GM19324 (cell line): ENCODE measurements around the gene TNRC6A.
"Not testable (repeated sequence)": the region's sequence is repeated elsewhere in the genome, so short reads cannot be mapped to it uniquely, and the experiment has no call there.

ENCODE experiments used
- ATAC-seq: cut with Tn5 transposase; IDR thresholded peaks from one replicate; pipeline ENCODE4 v1.9.1; 2021; ENCODE audit warnings: mild to moderate bottlenecking, moderate library complexity; ENCODE audit not compliant: unreplicated experiment, low FRiP score

Gene TNRC6A

GRCh38 chr16:24841291-24841690 lies 111.8 kb downstream of the TNRC6A start:
- ATAC-seq: no peak

DNA sequence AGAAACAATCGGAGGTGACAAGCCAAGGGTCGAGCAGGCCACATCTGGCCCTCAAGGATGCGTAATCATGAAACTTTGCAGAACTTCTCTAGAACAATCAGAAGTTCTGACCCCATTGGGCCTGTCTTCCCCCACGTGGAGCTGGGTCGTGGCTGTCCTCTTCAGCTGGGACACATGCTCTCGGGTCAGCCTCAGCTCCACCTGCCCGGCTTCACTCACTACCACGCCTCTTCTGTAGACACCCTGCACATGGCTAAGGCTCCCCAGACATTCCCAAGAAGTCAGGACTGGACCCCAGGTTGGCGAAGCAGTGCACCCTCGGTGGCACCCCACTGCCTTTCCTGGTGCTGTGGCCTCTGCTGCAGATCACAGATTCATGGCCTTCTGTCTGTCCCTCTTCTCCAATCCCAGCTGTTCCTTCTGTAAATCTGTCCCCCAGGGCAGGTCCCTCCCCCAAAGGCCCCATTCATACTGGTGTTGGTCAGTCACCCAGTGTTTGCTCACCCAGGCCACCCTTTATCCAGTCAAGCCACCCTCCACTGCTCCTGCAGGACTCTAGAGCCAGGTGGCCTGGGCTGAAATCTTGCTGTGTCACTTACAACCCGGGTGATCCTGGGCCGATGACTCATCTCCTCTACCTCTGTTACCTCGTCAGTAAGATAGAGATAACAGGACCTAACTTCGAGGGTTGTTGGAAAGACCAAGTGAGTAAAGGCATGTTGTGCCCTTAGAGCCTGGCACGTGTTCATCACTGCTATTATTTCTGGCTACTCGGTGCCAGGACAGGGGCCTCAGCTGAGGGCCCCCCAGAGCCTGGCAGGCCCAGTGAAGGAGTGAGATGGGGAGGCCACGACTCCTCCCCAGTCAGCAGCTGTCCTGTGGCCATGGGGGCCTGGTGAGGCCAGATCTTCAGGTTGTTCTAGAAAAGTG lies 114.9 kb downstream of the TNRC6A start:
- ATAC-seq: no peak

GRCh38 chr16:24845031-24845365 lies 115.5 kb downstream of the TNRC6A start:
- ATAC-seq: not testable (repeated sequence)

DNA sequence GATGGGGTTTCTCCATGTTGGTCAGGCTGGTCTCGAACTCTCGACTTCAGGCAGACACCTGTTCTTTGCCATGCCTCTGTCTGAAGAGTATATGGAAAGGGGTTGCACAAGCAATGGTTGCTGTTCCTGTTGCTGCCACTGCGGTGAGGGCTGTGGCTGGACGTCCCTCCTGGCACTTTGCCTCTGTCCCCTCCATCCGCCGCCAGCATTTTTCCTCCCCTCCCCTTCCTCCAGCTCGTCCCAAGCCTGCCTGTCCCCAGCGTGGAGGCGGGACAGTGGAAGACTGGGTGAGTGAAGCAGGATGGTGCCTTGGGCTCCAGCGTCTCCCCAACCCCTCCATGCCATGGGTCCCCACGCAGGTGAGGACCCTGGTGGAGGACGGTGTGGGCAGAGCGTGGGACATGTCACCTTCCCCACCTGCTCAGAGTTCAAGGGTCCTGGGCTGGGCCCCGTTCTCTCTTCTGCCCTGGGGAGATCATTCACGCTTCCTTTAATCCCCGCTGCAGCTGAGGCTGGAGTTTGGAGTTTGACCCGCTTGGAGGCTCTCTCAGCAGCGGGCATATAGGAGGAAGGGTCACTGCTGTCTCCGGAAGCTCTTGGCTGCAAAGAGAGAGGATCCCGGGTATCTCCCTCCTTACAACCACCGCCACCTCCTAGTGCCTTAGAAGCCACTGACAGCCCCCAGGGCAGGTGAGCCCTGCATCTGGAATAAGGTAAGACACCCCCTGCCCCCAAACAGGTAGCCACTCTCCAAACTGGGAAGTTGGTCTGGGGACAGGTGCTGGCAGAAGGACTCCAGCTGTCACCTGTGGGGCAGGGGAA lies 116.5 kb downstream of the TNRC6A start, which contains the start of gene SLC5A11:
Gene SLC5A11, plus strand, starts transcription at position 238 of the 822 bp plus-strand sequence. CDS start 12,681 bp downstream, outside the sequence.
- no peak for ATAC-seq

DNA sequence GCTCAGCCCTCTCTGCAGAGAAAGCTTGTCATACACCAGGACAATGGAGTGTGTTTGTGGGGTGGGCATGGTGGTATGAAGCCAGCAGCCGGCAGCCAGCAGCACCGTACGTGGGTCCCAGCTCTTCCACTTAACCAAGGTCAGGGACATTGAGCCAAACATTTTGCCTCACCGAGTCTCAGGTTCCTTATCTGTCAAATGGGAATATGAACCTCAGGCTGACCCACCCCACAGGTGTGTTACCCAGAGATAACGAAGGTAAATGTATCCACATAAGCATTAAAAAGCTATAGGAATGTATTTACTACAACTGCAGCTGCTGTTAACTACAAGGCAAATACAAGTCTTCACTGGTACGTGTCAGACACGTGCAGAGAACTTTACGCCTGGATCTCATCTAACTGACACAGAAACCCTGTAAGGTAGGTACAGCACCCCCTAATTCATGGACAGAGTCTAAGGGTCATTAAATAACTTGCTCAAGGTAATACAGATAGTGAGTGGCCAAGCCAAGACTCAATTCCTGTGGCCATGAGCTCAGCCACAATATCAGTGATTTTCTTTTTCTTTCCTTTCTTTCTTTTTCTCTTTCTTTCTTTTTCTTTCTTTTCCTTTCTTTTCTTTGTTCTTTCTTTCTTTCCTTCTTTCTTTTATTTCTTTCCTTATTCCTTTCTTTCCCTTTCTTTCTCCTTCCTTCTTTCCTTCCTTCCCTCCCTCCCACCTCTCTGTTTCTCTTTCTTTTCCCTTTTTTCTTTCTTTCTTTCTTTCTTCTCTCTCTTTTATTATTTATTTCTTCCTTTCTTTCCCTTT lies 117.3 kb downstream of the TNRC6A start:
- ATAC-seq: no peak

- ATAC-seq: no peak
Measured at GRCh38 chr16:24847358-24847664, 117.9 kb downstream of the TNRC6A start.

DNA sequence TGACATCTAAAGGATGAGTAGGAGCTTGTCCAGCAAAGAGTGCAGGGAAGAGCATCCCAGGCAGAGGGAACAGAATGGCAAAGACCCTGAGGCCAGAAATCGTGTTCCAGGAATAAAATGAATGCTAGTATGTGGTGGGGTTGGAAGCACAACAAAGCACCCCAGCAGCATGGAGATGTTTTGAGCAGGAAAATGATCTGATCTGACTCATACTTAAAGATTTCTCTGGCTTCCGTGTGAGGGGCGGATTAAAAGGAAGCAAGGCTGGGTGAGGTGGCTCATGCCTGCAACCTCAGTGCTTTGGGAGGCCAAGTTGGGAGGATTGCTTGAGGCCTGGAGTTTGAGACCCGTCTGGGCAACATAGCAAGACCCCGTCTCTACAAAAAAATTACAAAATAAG lies 118.6 kb downstream of the TNRC6A start:
- no peak for ATAC-seq

DNA sequence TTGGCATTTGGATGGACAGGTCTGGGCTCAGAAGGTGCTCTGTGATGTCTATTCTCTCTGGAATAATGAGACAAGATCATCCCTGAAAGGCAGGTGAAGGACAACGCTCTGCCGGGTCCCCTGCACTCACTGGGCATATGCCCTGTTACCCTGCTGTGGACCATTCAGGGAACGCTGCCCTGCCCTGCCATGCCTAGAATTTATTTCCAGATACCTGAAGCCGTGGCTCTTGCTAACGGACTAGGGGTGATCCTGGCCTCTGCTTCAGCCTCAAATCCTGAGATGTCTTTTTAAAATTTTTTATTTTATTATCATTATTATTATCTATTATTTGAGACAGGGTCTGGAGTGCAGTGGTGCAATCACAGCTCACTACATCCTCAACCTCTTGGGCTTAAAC lies 120.2 kb downstream of the TNRC6A start:
- no peak for ATAC-seq

DNA sequence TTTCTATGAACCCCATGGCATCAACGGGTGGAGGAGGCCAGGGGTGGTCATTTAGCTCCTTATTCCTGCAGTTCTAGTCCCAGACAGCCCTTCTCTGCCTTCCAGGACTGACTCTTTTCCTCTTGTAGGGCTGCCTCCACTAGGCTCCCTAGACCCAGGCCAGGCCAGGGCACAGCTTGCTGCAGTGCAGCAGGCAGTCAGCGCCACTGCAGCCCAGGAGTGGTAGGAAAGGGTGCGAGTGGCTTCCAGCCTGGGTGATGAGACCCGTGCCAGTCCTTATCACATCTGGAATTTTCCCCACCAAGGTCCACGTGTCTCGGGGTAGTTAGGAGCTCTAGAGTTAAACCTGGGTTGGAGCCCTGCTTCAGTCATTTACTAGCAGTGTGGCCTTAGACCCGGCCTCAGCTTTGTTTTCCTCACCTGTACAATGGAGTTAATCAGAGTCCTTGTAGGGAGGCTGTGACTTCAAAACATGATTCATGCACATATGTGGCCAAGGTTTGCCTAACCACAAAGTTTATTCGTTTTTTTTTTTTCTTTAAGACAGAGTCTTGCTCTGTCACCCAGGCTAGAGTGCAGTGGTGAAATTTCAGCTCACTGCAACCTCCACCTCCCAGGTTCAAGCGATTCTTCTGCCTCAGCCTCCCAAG lies 121.0 kb downstream of the TNRC6A start:
- no peak for ATAC-seq

DNA sequence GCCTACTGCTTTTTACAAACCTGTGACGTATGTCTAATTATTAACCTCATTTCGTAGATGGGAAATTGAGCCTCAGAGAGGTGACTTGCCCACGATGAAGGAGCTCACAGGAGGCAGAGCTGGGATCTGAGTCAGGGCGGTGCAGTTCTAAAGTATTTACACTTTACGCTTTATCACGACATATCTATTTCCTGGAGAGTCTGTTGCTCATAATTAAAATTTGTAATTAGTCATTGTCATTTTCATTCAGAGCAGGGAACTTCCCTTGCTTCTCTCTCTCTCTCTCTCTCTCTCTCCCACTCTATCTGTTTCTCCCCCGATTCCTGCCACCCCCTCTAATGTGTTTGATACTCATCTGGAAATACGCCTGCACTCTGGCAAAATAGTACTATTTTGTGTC lies 122.2 kb downstream of the TNRC6A start:
- ATAC-seq: no peak

DNA sequence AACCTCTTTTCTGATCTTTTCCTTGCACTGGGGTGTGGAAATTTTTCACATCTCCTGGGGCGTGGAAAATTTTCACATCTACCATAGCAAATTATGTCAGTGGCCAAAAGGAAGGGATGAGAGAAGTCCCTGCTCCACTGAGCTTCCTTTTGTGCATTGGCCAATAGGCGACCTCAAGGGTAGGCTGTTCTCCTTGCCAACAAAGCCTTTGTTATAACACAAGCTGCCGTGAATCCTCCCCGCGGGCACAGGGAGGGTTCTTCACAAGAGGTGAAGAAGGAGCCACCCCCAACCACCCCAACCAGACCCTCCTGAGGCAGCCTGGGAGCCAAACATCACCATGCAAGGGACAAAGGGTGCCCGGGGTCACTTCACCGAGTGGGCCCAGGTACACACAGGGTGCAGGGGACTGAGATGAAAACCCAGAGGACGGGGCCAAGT lies 122.8 kb downstream of the TNRC6A start:
- no peak for ATAC-seq

- ATAC-seq: no peak
Measured at GRCh38 chr16:24853169-24853824, 123.8 kb downstream of the TNRC6A start.

DNA sequence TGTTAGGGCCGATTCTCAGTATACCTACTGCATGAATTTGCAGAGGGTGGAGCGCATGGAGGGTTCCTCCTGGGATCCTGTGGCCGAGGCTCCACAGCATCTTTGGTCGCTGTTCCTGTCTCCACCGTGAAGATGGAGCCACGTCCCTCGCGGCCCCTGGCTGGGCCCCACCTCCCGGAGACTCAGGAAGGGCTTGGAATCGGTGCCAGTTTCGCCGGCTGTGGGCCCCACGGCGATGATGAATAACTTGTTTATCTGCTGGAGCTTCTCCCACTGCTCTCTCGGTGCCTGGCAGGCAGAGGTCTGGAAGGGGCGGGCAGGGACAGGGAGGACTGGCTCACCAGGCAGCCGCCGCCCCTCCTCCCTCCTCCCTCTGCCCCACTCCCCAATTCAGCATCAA lies 124.4 kb downstream of the TNRC6A start:
- no peak for ATAC-seq

- ATAC-seq: no peak
Measured at GRCh38 chr16:24854607-24855171, 125.2 kb downstream of the TNRC6A start.

DNA sequence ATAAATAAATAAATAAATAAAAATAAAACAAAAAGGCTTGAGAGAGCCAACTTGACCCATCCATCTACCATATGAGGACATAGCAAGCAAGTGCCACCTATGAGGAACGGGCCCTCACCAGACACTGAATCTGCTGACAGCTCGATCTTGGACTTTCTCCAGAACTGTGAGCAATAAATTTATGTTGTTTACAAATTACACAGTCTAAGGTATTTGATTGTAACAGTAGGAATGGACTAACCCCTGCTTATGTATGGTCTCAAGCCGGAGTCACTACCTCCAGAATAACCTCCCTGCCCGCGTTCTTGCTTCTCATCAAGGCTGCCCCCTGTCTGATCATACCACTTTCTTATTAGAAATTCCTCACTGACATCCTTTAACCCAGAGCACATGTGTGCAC lies 126.2 kb downstream of the TNRC6A start:
- no peak for ATAC-seq

- ATAC-seq: not testable (repeated sequence)
Measured at GRCh38 chr16:24856871-24857270, 127.4 kb downstream of the TNRC6A start.

DNA sequence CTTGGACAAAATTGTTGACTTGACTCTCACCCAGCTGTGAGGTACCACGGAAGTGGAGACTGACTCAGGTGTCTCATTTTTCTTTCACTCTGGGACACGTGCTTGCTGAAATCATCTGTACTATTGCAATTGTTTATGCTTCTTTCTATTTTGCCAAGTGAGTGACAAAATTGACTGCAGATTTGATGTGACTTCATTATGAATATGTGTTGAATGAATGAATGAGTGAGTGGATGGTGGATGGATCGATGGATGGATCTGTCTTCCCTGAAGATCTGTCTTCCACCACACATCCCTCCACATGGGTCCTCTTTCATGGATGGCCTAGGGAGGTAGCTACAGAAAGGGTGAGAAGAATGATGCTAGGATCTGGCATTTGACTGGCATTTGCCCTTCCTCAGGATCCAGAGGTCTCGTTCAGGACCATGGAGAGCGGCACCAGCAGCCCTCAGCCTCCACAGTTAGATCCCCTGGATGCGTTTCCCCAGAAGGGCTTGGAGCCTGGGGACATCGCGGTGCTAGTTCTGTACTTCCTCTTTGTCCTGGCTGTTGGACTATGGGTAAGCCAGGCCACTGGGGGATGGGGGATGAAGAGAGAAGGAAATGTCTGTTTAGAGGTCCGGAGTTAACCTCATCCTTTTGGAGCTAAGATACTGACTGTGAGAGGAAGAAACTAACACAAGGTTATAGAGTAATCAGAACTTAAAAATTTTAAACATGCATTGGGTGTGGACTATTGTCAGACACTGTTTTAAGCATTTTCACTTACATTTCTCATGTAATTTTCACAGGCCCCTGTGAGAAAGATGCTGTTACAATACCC lies 129.0 kb downstream of the TNRC6A start:
- no peak for ATAC-seq

- ATAC-seq: no peak
Measured at GRCh38 chr16:24861461-24861860, 132.0 kb downstream of the TNRC6A start.
